BJ (cell line): ENCODE results near the gene CYREN. TPM values are rescaled to one million over a fixed set of nuclear protein-coding genes. Genes with fewer than 3 reads are reported as not detected.

Experiments used
- CTCF ChIA-PET: fragments of 350-600 bp; formaldehyde crosslinking; extraction: SDS; loops from one replicate; lab custom pipeline; 2021; ENCODE audit warnings: antibody characterized with exemption, inconsistent platforms; lab: Yijun Ruan, JAX
- POLR2A ChIA-PET: fragments of 300-600 bp; sonication (Branson Sonifier 250); formaldehyde crosslinking; extraction: SDS; loops from one replicate; lab custom pipeline; 2021; ENCODE audit warnings: antibody characterized with exemption; lab: Charles Lee
- DNase-seq: peaks from one replicate; pipeline ENCODE4 v3.0.0-alpha.2; 2011; ENCODE audit warnings: low read depth
- H3K27me3 ChIP-seq: 2 replicates; pipeline ENCODE4 v1.6.0; 2011; ENCODE audit warnings: low read length; ENCODE audit not compliant: control insufficient read depth, insufficient read depth
- H3K36me3 ChIP-seq: 2 replicates; pipeline ENCODE4 v1.5.1; 2011; ENCODE audit warnings: low read length; ENCODE audit not compliant: control insufficient read depth, insufficient read depth
- H3K4me3 ChIP-seq: 2 replicates; pipeline ENCODE4 v1.5.1; 2011; ENCODE audit warnings: low read depth, mild to moderate bottlenecking, control low read depth, low read length
- polyA plus RNA-seq: library from polyadenylated mRNA; depleted of rRNA; stranded (reverse); fragments of >200 nt; gene quantifications from 2 replicates; pipeline ENCODE4 v1.2.3, GENCODE V29; 2011
- TF ChIP-seq, protein P1 (sequence below): IDR thresholded peaks from 2 replicates; pipeline ENCODE4 v1.5.1; 2011; ENCODE audit warnings: low read depth, mild to moderate bottlenecking, control low read depth, inconsistent platforms, low read length, moderate library complexity; ENCODE audit not compliant: insufficient read depth

The CYREN gene
- polyA plus RNA-seq, 1 experiment, result 39.4 TPM

DNA sequence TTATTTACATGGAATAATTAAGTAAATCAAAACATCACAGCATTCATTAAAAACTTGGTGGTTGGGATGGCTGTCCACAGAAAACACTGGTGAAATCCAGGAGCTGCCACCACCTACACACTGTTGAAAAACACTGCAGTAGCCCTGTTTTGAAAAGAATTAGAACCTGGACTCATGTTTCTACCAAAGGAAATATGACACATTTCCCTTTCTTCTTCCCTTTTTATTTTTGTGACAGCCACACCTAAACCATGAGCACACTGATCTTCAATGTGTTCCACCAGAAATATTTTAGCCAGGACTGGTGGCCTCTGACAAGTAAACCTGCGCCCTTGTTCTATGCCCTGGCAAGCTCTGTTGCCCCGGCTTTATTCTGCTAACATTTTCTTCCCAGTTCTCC lies 19.4 kb downstream of the CYREN start:
- Histone ChIP-seq H3K27me3 (no peaks in the 10 kb centered on the region), H3K4me3 (no peak overlapping the region), H3K36me3 (no peaks in the 10 kb centered on the region)
- TF ChIP-seq, protein P1, sequence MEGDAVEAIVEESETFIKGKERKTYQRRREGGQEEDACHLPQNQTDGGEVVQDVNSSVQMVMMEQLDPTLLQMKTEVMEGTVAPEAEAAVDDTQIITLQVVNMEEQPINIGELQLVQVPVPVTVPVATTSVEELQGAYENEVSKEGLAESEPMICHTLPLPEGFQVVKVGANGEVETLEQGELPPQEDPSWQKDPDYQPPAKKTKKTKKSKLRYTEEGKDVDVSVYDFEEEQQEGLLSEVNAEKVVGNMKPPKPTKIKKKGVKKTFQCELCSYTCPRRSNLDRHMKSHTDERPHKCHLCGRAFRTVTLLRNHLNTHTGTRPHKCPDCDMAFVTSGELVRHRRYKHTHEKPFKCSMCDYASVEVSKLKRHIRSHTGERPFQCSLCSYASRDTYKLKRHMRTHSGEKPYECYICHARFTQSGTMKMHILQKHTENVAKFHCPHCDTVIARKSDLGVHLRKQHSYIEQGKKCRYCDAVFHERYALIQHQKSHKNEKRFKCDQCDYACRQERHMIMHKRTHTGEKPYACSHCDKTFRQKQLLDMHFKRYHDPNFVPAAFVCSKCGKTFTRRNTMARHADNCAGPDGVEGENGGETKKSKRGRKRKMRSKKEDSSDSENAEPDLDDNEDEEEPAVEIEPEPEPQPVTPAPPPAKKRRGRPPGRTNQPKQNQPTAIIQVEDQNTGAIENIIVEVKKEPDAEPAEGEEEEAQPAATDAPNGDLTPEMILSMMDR, result no peak
- ChIA-PET POLR2A (no interaction called here), CTCF (no interaction called here)
- no peak for DNase-seq

DNA sequence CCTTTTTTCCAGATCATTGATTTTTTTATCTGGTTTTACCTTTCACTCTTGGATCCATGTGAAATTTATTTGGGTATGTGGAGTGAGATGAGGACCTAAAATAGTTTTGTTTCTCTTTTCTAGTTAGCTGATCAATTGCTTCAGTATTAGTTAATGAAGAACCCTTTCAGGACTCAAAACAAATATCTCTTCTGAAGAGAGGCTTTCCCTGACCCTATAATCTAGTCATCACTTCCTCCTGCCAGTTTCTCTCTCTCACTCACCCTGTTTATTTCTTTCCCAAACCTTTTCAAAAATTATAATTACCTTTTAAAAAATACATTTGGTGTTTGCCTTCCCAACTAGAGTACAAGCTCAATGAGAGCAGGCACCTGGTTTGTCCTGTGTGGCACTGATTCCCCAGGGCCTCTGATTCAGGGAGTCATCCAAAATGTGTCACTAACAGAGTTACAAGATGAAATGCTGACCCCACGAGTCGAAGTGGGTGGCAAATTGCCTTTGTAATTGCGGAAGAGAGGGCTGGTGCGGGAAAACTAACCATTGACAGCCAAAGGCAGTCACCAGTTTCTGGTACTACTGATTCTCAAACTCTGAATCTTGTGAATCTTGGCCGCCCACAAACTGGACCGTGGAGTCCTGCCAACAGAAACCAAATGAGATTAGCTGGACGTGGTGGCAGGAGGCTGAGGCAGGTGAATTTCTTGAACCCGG lies 20.3 kb downstream of the CYREN start:
- TF ChIP-seq, protein P1, result no peak
- Histone ChIP-seq H3K4me3 (no peak overlapping the region), H3K36me3 (no peaks in the 10 kb centered on the region), H3K27me3 (no peaks in the 10 kb centered on the region)
- POLR2A ChIA-PET, result no interaction called here
- no peak for DNase-seq
- CTCF ChIA-PET, result no interaction called here

DNA sequence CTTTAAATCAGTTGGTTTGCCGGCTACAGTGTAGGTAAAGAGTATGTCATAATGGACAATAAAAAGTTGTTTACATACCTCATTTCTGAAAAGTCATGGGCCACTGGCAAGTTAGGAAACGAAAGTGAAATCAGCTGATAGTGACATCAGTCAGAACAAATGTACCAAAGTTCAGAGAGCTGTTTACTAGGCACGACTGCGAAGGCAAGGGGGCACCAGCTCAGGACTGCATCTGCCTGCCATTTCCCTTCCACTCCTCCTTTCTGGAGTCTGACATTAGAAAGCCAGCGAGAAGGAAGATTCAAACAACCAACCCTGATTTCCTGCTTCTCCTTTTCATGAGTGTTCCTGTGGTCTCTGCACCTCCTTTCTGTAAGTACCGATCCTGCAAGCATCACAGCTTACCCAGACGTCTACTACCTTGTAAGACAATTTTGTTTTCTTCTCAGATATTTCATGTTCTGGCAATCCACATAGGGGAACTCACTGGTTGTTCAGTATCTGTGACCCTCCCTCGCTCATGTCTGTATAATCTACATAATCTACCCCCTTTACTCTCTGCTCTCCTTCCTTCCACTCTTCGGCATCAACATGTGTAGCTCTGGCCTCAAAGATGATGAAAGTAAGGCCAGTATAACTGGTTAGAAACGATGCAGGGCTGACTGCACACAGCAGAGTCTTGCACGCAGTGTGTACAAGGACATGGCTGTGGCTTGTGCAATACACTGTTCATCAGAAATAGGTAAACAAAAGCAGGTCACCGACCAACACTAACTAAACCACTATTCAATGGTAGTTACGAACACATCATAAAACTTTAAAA lies 22.4 kb downstream of the CYREN start, which contains the start of gene TMEM140:
Gene TMEM140 (plus strand): TSS at position 174 of the 823 bp plus-strand sequence. CDS start 16,370 bp downstream, outside the sequence.
- POLR2A ChIA-PET, result no interaction called here
- peak within 1 kb of the TSS; percentile 29 for H3K4me3 ChIP-seq
- DNase-seq, result no peak
- TF ChIP-seq, protein P1, result peak; percentile 31; the same call in 1 of the 2 replicates
- no peaks in the 10 kb centered on the region for H3K27me3 ChIP-seq
- CTCF ChIA-PET, result interaction anchor here (1.0 to 1.3 kb wide), 5 partner anchors 9 to 162 kb away, joined by 3 to 5 read pairs (median 4); partner anchors contain the start of gene AGBL3
- no peaks in the 10 kb centered on the region for H3K36me3 ChIP-seq

DNA sequence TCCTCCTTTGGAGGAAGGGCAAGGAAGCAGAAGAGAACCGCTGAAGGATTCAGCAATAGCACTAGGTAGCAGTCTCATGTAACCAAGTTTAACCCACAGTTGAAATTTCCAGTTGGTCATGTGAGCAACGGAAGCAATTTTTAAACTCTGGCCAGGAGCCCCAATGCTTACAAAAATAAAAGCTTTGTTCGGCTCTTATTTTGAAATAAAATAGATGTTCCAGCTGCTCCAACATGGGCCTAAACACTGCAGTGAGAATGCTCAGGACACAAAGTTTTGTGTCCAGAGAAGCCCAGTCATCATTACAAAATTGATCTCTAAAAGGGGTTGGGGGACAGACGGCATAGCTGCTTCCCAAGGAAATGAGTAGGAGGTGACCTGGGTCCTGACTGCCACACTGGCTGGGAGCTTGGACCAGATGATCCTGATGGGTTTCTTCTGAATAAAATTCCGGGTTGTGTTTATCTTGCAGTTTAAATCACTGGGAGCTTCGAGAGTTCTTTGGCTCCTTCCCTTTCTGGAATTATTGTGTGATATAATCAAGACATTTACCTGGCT lies 23.1 kb downstream of the CYREN start:
- no peak for DNase-seq
- CTCF ChIA-PET, result interaction anchor here (1.0 to 1.3 kb wide), 5 partner anchors 9 to 161 kb away, joined by 3 to 5 read pairs (median 4); partner anchors contain the start of gene AGBL3
- Histone ChIP-seq H3K27me3 (no peaks in the 10 kb centered on the region), H3K36me3 (no peaks in the 10 kb centered on the region), H3K4me3 (peak overlapping the region; percentile 29)
- POLR2A ChIA-PET, result no interaction called here
- TF ChIP-seq, protein P1, result no peak
